Neural cell (in vitro differentiated cells): ENCODE measurements around the gene ARL15. TPM values are rescaled to one million over a fixed set of nuclear protein-coding genes. Genes with fewer than 3 reads are reported as not detected.

Experiments
- H2AFZ ChIP-seq: fragments of 200-600, 300-800 bp; sonication (generic), shearing (Covaris generic); 2 replicates; pipeline ENCODE4 v1.6.0; 2014; ENCODE audit warnings: low read depth, mild to moderate bottlenecking, antibody characterized with exemption, low read length, moderate library complexity
- H3F3A ChIP-seq: fragments of 200-600 bp; shearing (Covaris generic); 2 replicates; pipeline ENCODE4 v1.6.1; 2016; ENCODE audit warnings: mild to moderate bottlenecking, moderate library complexity, mixed read lengths, antibody characterized with exemption, low read length; ENCODE audit not compliant: insufficient read depth, poor library complexity, severe bottlenecking
- H3K27ac ChIP-seq: fragments of 200-600, 300-800 bp; sonication (generic), shearing (Covaris generic); 2 replicates; pipeline ENCODE4 v1.5.1; 2014; ENCODE audit warnings: mild to moderate bottlenecking, low read length, moderate library complexity
- H3K27me3 ChIP-seq: fragments of 300-800, 200-600 bp; sonication (generic), shearing (Covaris generic); 2 replicates; pipeline ENCODE4 v1.6.0; 2014; ENCODE audit warnings: mild to moderate bottlenecking, low read depth, low read length, moderate library complexity; ENCODE audit not compliant: insufficient read depth
- H3K36me3 ChIP-seq: fragments of 300-800, 200-600 bp; sonication (generic), shearing (Covaris generic); 2 replicates; pipeline ENCODE4 v1.5.1; 2014; ENCODE audit warnings: mild to moderate bottlenecking, antibody characterized with exemption, low read length, moderate library complexity; ENCODE audit not compliant: insufficient read depth
- H3K4me2 ChIP-seq: fragments of 300-800, 200-600 bp; sonication (generic), shearing (Covaris generic); 2 replicates; pipeline ENCODE4 v1.6.0; 2014; ENCODE audit warnings: mild to moderate bottlenecking, low read length
- H3K4me3 ChIP-seq: fragments of 300-800, 200-600 bp; sonication (generic), shearing (Covaris generic); 2 replicates; pipeline ENCODE4 v1.5.1; 2014; ENCODE audit warnings: mild to moderate bottlenecking, low read length, moderate library complexity
- H3K79me2 ChIP-seq: fragments of 200-600 bp; shearing (Covaris generic); replicated peaks from 2 replicates; pipeline ENCODE4 v1.6.0; 2014; ENCODE audit warnings: mild to moderate bottlenecking, low read length, moderate library complexity; ENCODE audit not compliant: insufficient read depth
- H3K9ac ChIP-seq: fragments of 300-800, 200-600 bp; sonication (generic), shearing (Covaris generic); 2 replicates; pipeline ENCODE4 v1.6.1; 2016; ENCODE audit warnings: mild to moderate bottlenecking, low read length, mixed read lengths
- H3K9me2 ChIP-seq: fragments of 200-600 bp; shearing (Covaris generic); 2 replicates; pipeline ENCODE4 v1.6.1; 2016; ENCODE audit warnings: mild to moderate bottlenecking, low read length, mixed read lengths; ENCODE audit not compliant: insufficient read depth
- H3K9me3 ChIP-seq: fragments of 200-600, 300-800 bp; sonication (generic), shearing (Covaris generic); 2 replicates; pipeline ENCODE4 v1.6.1; 2016; ENCODE audit warnings: mild to moderate bottlenecking, mixed run types, low read length, moderate library complexity, mixed read lengths
- H4K20me1 ChIP-seq: fragments of 200-600 bp; shearing (Covaris generic); 2 replicates; pipeline ENCODE4 v1.6.1; 2016; ENCODE audit warnings: mild to moderate bottlenecking, mixed run types; ENCODE audit not compliant: insufficient read depth
- CTCF ChIP-seq: fragments of 450-650 bp; IDR thresholded peaks from 2 replicates; pipeline ENCODE4 v1.5.1; 2014; ENCODE audit warnings: antibody characterized with exemption, mild to moderate bottlenecking, moderate library complexity; ENCODE audit not compliant: poor library complexity, severe bottlenecking
- EP300 ChIP-seq: fragments of 450-650 bp; conservative IDR thresholded peaks from 2 replicates; pipeline ENCODE4 v1.6.1; 2014; ENCODE audit warnings: antibody characterized with exemption, mild to moderate bottlenecking, moderate library complexity; ENCODE audit not compliant: poor library complexity, severe bottlenecking
- MXI1 ChIP-seq: fragments of 450-650 bp; conservative IDR thresholded peaks from 2 replicates; pipeline ENCODE4 v1.6.1; 2014; ENCODE audit warnings: antibody characterized with exemption, mild to moderate bottlenecking; ENCODE audit not compliant: poor library complexity, severe bottlenecking
- RAD21 ChIP-seq: fragments of 450-650 bp; conservative IDR thresholded peaks from 2 replicates; pipeline ENCODE4 v1.6.1; 2014; ENCODE audit warnings: antibody characterized with exemption, mild to moderate bottlenecking, moderate library complexity
- REST ChIP-seq: IDR thresholded peaks from 2 replicates; pipeline ENCODE4 v1.6.1; 2012; ENCODE audit warnings: borderline replicate concordance
- SMC3 ChIP-seq: fragments of 450-650 bp; conservative IDR thresholded peaks from 2 replicates; pipeline ENCODE4 v1.6.1; 2014; ENCODE audit warnings: antibody characterized with exemption, mild to moderate bottlenecking, moderate library complexity; ENCODE audit not compliant: poor library complexity
- TAF1 ChIP-seq: IDR thresholded peaks from 2 replicates; pipeline ENCODE4 v1.6.1; 2012; ENCODE audit warnings: low read depth
- polyA plus RNA-seq: library from polyadenylated mRNA; depleted of rRNA; stranded (reverse); fragments of >200 nt; gene quantifications from 2 replicates; pipeline ENCODE4 v1.2.3, GENCODE V29; 2014

The ARL15 gene
- polyA plus RNA-seq, 1 donor from 2014 or later: 51.9 TPM

- Histone ChIP-seq H3K27ac (no peak overlapping the region), H3K4me3 (no peak overlapping the region), H3K9me3 (no peaks in the 10 kb centered on the region), H3K79me2 (no peaks in the 10 kb centered on the region), H2AFZ (no peak overlapping the region), H3K36me3 (no peaks in the 10 kb centered on the region), H4K20me1 (no peaks in the 10 kb centered on the region), H3F3A (no peaks in the 10 kb centered on the region), H3K4me2 (no peak overlapping the region), H3K9me2 (no peaks in the 10 kb centered on the region), H3K9ac (no peak overlapping the region), H3K27me3 (no peaks in the 10 kb centered on the region)
- no peak for TF ChIP-seq SMC3
- TF ChIP-seq TAF1: no peak
These were observed 229.0 kb downstream of the ARL15 start for GRCh38 chr5:54081415-54081814.

GRCh38 chr5:54080831-54081230, 229.5 kb downstream of the ARL15 start:
- H3K9me2 ChIP-seq: no peaks in the 10 kb centered on the region
- H3K4me3 ChIP-seq: no peak overlapping the region
- no peaks in the 10 kb centered on the region for H3F3A ChIP-seq
- no peak overlapping the region for H3K4me2 ChIP-seq
- no peak overlapping the region for H2AFZ ChIP-seq
- H3K9ac ChIP-seq: no peak overlapping the region
- no peaks in the 10 kb centered on the region for H3K27me3 ChIP-seq
- no peaks in the 10 kb centered on the region for H3K36me3 ChIP-seq
- no peak for TF ChIP-seq SMC3
- TF ChIP-seq EP300: no peak
- no peak for TF ChIP-seq RAD21
- TF ChIP-seq CTCF: no peak
- no peak for TF ChIP-seq REST
- no peaks in the 10 kb centered on the region for H4K20me1 ChIP-seq
- no peaks in the 10 kb centered on the region for H3K9me3 ChIP-seq
- H3K79me2 ChIP-seq: no peaks in the 10 kb centered on the region
- H3K27ac ChIP-seq: no peak overlapping the region

- Histone ChIP-seq H3F3A (no peaks in the 10 kb centered on the region), H3K9me2 (no peaks in the 10 kb centered on the region), H3K4me3 (no peak overlapping the region), H3K4me2 (no peak overlapping the region), H3K36me3 (no peaks in the 10 kb centered on the region), H3K9ac (no peak overlapping the region), H3K27ac (no peak overlapping the region), H3K27me3 (no peaks in the 10 kb centered on the region), H2AFZ (no peak overlapping the region), H3K9me3 (no peaks in the 10 kb centered on the region), H4K20me1 (no peaks in the 10 kb centered on the region), H3K79me2 (no peaks in the 10 kb centered on the region)
- TF ChIP-seq MXI1 (no peak), REST (no peak)
These were observed 236.6 kb downstream of the ARL15 start for GRCh38 chr5:54073735-54074134.
